Hematopoietic multipotent progenitor cell treated with erythropoietin and hydrocortisone succinate and interleukin-3 and kit ligand, for 15 days (in vitro differentiated cells): ENCODE measurements around the gene TMEM120B.
"Not testable (repeated sequence)": the region's sequence is repeated elsewhere in the genome, so short reads cannot be mapped to it uniquely, and the experiment has no call there.

Experiments
- DNase-seq: peaks from one replicate; pipeline ENCODE4 v3.0.0-alpha.2; 2015; ENCODE audit warnings: low spot score

TMEM120B gene

DNA sequence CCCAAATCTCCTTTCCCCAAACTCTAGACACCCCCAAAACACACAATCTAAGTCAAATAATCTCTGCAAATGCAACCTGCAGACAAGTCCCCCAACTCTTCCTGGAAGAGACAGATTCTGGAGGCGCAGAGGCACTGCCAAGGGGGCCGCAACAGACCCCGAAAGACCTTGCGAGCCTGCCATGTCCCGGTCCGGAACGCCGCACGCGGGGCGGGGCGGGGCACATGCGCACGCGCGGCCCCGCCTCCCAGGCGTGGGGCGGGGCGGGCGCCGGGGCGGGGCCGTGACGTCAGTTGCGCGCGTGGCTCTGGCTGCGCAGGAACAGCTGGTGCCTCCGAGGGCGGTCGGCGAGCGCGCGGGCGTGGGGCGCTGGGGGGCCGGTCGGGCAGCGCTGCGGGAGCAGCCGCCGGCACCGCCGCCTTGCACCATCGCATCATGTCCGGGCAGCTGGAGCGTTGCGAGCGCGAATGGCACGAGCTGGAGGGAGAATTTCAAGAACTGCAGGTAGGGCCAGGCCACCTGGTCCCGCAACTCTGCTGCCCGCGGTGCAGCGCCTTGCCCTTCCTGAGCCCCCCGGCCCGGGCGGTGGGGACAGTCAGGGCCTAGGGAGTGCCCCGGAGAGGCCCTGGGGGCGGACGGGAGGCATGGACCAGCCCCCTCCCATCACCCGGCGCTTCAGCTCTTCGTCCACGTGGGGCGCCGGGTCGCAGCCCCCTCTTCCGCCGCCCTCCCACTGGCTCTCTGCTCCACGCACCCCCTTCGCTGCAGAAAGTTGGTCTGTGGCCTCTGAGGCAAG is at the start of gene TMEM120B:
Gene TMEM120B, plus strand, starts transcription at position 292 of the 796 bp plus-strand sequence. Its CDS starts 144 bp downstream, at position 436.
- DNase-seq: peak; percentile 84

DNA sequence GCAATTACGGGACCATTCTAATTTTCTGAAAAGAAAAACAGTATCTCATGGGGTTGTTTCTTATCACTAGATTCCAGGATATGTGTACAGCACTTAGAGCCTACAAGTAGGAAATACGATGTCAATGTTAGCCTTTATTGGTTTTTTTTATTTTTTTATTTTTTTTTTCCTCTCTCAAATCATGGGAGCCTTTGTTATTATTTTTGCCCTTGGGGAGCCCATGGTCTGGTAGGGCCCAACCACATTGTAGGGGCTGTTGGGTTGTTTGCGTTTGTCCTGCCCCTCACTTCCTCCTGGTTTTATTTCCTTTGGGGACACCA is 49.0 kb upstream of the TMEM120B start:
- DNase-seq: no peak

DNA sequence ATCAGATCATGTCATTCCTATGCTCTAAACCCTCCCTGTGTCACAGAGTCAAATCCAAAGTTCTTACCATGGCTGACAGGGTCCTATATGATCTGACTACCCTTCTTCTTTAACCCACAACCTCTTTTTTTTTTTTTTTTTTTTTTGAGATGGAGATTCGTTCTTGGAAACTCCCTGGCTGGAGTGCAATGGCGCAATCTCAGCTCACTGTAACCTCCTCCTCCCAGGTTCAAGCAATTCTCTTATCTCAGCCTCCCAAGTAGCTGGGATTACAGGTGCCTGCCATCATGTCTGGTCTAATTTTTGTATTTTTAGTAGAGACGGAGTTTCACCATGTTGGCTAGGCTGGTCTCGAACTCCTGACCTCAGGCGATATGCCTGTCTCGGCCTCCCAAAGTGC is 45.7 kb upstream of the TMEM120B start:
- not testable (repeated sequence) for DNase-seq

DNA sequence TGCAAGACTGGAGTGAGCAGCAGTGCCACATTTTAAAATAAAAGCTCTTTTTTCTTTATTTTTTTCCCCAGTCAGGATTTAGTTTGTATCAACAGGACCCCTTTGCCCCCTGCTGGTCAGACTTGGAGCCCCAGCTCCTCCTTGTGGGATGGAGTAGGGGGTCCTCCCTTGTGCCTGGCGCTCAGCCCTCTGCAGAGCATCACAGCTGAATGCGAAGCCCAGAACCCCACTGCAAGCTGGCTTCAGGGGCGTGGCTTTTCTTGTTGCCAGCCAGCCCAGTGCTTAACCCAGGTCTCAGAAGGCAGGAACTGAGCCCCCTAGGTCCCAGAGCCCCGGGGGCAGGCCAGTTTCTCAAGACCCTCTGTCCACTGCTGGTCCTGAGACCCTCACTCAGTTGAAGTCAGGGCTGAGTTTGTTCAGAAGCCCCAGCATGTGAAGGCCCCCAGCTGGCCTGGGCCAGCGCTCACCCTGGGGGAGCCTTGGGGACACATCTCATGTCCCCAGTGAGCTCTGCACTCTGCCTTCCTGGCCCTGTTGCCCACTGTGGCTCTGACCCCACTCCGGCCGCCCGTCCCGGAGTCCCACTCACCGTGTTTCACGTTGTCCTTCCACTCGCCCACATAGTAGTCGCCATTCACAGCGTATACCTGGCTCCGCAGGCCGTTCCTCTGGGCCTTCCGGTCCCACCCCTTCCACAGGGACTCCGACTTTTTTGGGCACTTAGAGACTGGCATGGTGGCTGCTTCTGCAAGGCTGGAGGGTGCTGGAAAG is 43.6 kb upstream of the TMEM120B start:
- no peak for DNase-seq

DNA sequence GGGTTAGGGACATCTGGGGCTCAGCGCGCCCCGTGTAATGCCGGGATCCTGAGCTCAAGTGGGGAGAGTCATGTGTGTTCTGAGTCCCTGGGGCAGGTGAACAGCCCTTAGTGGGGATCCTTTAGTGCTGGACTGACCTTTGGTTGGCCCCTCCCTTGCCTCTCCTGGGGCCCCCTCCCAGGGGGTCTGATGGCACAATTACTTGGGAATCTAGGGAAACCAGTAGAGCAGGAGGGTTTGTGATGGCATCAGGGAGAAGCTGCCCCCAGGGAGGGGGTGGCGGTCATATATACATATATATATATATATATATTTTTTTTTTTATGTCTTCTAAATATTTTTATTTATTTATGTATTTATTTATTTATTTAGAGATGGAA is 43.0 kb upstream of the TMEM120B start, which contains the start of gene MORN3:
Gene MORN3, minus strand, starts transcription at position 134 of the 380 bp plus-strand sequence. CDS start 171 bp downstream, outside the sequence.
- no peak for DNase-seq

DNA sequence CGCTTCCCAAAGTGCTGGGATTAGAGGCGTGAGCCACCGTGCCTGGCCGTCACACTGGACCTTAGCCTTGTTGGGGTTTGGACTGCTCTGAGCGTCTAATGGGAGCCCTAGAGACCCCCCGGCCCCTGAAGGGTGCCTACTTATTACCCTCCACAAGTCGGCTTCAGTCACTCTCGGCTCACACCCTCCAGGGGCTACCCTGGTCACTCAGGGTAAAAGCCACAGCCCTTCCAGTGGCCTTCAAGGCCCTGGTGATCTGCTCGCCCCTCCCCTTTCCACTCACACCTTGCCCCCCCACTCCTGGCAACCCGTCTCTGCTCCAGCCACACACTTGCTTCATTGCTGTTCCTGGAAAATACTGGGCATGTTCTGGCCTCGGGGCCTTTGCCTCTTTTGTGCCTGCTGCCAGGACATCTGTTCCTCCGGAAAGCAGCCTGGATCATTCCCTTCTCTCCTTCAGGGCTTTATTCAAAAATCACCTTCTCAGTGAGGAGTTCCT is 39.5 kb upstream of the TMEM120B start:
- DNase-seq: no peak

DNA sequence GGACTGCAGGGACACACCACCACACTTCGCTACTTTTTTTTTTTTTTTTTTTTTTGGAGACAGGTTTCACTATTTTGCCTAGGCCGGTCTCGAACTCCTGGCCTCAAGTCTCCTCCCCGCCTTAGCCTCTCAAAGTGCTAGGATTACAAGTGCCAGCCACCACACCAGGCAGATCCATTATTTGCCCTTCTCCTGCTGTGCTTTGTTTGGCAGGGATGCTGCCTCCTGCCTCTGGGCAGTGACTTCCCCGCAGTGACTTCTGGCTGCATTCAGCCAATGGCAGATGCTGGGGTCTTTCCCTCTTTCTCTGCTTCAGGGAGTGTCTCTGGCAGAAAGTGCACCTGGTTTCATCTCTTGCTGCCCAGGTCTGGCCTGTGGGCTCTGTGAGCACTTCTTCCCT is 36.4 kb upstream of the TMEM120B start:
- no peak for DNase-seq

DNA sequence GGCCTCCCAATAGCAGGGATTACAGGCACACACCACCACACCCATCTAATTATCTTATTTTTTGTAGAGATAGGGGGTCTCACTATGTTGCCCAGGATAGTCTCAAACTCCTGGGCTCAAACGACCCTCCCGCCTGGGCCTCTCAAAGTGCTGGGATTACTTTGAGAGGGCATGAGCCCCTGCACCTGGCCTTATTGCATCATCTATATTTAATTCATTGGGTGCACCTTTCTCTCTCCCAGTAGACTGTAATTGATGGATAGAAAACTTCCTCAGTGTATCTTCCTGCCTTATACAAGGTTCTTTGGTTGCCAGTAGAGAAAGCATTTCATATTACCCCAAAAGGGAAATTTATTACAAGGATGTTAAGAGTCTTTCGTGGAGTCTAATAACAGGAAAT is 34.2 kb upstream of the TMEM120B start:
- no peak for DNase-seq

DNA sequence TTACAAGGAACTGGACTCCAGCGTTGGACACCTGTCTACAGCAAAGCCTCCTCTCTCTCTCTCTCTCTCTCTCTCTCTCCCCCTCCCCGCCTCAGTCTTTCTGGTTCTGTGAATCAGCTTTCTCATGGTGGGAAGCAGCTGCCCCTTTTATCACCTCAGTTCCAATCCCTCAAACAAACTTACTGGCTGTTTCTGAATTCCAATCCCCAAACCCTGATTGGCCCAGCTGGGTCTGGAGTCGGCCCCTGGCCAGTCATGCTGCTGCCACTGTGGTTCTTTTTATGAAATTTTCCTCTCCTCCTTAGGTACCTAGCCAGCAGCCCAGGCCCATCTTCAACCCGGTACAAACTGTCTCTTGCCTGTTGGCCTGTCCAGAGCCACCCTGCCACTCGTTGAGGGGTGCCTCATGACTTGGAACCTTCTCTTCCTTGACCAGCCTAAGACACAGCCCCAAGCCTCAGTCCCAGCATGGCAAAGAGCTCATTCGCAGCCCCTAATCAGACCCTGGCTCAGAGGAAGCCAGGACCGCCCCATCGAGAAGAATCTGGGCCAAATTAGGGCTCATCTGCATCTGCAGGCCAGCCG is 33.7 kb upstream of the TMEM120B start:
- DNase-seq: no peak

DNA sequence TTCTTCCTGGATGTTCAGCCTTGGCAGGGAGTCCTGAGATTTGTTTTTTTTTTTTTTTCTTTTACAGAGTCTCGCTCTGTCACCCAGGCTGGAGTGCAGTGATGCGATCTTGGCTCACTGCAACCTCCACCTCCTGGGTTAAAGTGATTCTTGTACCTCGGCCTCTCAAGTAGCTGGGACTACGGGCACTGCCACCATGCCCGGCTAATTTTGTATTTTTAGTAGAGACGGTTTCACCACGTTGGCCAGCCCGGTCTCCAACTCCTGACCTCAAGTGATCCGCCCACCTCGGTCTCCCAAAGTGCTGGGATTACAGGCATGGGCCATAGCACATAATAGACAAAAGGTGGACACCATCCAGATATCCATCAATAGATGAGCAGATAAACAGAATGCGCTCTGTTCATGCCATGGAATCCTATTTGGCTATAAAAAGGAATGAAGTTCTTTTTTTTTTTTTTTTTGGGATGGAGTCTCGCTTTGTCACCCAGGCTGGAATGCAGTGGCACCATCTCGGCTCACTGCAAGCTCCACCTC is 32.8 kb upstream of the TMEM120B start:
- DNase-seq: not testable (repeated sequence)

DNA sequence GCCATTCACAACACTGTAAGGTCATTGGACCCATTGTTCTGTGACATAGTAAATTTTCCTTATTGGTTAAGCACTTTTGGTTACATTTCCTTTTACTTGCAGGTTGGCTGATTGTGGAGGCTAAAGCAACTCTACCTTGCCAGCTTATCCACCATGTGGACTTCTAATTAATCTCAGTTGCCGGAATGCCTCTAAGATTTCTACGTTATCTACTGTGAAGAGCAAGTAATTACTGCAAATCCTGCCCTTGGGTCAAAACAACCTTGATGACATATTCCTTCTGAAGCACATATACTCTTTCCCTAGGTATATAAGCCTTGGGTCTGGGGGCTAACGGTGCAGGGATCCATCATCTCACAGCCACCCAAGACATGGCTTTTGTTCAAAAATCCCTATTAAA is 23.6 kb upstream of the TMEM120B start:
- DNase-seq: no peak

DNA sequence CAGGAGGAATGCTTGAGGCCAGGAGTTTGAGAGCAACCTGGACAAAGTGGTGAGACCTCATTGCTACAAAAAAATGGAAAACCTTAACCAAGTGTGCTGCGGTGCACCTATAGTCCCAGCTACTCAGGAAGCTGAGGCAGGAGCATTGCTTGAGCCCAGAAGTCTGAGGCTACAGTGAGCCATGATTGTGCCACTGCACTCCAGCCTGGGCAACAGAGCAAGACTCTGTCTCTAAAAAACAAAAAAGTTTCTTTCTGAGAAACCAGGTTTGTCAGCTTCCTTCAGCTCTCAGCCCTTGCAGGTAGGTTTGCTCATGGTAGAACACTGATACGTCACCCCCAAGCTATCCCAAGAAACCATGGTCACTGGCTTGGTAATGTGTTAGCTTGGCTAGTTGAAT is 23.1 kb upstream of the TMEM120B start:
- DNase-seq: no peak

DNA sequence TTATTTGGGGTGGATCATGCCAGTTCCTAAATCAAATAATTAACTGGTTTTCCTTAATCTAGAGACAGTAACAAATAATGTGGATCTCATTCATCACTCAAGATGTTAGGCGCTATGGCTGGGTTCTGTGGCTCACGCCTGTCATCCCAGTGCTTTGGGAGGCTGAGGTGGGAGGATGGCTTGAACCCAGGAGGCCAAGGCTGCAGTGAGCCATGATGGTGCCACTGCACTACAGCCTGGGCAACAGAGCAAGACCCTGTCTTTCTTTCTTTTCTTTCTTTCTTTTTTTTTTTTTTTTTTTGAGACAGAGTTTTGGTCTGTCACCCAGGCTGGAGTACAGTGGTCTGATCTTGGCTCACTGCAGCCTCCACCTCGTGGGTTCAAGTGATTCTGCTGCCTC is 19.8 kb upstream of the TMEM120B start:
- not testable (repeated sequence) for DNase-seq

DNA sequence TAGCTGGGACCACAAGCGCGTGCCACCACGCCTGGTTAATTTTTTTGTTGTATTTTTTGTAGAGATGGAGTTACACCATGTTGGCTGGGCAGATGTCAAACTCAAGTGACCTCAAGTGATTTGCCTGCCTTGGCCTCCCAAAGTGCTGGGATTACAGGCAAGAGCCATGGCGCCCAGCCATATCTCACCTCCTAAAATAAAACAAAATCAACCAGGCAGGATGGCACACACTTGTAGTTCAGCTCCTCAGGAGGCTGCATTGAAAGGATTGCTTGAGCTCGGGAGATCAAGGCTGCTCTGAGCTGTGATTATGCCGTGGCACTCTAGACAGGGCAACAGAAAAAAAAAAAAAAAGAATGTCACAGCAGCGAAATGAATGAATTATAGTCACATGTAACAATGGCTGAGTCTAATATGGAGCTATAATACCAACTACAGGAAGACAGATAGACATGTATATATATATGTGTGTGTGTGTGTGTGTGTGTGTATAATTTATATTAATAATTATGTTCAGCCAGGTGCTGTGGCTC is 19.3 kb upstream of the TMEM120B start:
- no peak for DNase-seq

DNA sequence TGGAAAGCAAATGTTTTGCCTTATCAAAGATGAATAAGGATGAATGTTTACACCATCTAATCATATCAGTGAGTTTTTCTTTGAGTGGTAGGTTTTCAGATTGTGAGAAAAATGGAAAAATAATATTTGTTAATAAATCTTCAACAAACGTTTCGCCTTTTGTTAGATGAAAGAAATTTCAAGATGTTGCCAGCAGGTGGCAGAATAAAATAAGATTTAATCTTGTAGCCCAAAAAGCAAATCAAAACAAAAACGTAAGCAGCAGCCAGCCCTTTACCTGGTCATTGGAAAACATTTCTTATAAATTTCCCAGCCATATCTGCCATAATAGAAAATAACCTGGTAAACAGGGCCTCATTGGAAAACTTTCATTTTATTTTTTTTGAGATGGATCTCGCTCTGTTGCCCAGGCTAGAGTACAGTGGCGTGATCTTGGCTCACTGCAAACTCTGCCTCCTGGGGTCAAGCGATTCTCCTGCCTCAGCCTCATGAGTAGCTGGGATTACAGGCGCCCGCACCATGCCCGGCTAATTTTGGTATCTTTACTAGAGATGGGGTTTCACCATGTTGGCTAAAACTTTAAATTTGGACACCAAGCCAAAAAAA is 15.4 kb upstream of the TMEM120B start:
- DNase-seq: peak; percentile 82

DNA sequence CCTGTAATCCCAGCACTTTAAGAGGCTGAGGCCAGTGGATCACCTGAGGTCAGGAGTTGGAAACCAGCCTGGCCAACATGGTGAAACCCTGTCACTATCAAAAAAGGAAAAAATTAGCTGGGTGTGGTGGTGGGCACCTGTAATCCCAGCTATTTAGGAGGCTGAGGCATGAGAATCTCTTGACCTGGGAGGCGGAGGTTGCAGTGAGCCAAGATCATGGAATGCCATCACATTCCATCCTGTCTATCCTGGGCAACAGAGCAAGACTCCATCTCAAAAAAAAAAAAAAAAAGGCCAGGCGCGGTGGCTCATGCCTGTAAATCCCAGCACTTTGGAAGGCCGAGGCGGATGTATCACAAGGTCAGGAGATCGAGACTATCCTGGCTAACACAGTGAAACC is 14.7 kb upstream of the TMEM120B start:
- DNase-seq: not testable (repeated sequence)

DNA sequence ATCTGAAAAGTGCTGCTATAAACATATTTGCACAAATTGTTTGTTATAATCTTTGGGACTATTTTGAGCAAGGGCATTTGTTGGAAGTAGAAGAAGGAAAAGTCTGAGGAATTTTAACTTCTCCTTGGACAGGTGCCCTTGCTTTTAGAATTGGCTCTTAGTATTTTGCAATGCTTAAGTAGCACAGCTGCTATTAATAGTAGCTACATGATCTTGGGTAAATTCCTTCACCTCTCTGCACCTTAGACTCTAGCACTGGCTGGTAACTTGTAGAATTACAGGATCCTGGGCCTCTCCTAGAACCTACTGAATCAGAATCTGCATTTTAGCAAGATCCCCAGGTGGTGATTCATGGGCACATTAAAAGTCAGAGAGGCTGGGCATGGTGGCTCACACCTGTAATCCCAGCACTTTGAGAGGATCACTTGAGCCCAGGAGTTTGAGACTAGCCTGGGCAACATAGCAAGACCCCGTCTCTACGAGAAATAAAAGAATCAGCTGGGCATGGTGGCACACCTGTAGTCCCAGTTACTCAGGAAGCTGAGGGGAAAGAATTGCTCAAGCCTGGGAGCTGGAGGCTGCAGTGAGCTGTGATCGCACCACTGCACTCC is 10.8 kb upstream of the TMEM120B start:
- no peak for DNase-seq

DNA sequence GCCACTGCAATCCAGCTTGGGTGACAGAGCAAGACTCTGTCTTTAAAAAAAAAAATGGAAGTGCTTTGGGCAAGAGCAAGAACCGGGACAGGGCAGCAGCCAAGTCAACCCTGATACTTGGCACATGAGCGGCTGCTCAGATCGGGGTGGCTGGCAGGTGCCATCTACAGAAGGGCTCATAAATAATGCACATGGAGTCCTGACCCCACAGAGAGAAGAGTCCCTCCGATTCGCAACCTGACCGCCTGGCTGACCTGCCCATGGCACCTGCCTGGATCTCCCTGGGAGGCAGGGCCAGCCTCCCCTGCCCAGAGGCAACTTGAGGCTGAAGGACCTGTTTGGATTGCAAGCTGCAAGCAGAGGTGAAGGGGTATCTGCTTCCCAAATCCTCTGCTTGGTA is 9.6 kb upstream of the TMEM120B start:
- DNase-seq: no peak

DNA sequence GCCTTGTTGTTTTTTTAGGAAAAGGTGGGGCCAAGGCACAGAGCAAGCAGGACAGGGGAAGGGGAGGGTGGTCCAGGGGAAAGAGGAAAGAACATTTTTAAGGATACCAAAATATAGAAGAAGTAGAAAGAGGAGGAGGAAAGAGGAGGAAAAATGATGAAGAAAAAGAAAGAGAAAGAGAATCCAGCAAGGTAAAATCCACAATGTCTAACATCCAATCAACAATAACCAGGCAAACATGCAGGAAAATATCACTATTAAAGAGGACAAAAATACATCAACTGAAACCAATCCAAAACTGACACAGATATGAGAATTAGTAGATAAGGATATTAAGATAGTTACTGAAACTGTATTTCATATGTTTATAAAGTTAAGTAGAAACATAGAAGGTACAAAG is 7.0 kb upstream of the TMEM120B start:
- DNase-seq: no peak

DNA sequence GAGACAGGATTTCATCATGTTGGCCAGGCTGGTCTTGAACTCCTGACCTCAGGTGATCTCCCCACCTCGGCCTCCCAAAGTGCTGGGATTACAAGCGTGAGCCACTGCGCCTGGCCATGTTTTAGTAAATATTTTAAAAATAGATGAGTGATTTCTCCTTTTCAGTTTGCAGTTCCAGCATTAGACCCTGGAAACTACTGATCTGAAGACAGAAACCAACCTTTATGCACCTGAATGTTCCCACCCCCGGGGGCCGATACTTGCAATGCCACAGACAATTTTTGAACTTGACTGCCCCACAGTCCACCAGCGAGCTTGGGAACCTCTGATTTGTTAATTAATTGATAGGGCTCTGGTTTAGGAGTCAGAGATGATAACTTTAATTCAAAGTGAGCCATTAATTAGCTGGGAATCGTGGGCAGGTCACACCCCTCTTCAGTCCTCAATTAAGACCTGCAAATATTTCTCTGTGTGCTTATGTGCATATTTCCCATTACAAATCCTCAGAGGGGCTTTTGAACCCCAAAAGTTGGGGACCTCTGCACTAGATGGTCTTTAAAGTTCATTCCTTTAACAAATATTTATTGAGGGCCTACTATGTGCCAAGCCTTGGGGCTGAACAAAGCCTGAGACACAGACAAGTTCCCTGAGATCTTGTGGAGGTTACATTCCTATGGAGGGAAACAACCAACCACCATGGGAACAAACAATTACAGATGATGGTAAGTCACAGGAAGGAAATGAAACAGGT is 4.1 kb upstream of the TMEM120B start:
- DNase-seq: no peak

DNA sequence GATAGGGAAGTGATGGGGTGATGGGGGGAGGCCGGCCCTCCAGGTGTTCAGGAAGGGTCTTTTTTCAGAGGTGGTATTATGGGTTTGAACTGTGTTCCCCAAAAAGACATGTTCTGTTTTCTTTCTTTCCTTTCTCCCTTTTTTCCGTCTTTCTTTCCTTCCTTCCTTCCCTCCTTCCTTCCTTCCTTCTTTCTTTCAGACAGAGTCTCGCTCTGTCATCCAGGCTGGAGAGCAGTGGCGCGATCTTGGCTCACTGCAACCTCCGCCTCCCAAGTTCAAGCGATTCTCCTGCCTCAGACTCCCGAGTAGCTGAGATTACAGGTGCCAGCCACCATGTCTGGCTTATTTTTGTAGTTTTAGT is 3.5 kb upstream of the TMEM120B start:
- not testable (repeated sequence) for DNase-seq
